Measurements from ENCODE around the gene FXYD5. TPM values are rescaled to one million over a fixed set of nuclear protein-coding genes. Genes with fewer than 3 reads are reported as not detected.

The FXYD5 gene
- total and polyA plus RNA-seq, 2 experiments from 2014 or later: 11.3 to 14.5 TPM

DNA sequence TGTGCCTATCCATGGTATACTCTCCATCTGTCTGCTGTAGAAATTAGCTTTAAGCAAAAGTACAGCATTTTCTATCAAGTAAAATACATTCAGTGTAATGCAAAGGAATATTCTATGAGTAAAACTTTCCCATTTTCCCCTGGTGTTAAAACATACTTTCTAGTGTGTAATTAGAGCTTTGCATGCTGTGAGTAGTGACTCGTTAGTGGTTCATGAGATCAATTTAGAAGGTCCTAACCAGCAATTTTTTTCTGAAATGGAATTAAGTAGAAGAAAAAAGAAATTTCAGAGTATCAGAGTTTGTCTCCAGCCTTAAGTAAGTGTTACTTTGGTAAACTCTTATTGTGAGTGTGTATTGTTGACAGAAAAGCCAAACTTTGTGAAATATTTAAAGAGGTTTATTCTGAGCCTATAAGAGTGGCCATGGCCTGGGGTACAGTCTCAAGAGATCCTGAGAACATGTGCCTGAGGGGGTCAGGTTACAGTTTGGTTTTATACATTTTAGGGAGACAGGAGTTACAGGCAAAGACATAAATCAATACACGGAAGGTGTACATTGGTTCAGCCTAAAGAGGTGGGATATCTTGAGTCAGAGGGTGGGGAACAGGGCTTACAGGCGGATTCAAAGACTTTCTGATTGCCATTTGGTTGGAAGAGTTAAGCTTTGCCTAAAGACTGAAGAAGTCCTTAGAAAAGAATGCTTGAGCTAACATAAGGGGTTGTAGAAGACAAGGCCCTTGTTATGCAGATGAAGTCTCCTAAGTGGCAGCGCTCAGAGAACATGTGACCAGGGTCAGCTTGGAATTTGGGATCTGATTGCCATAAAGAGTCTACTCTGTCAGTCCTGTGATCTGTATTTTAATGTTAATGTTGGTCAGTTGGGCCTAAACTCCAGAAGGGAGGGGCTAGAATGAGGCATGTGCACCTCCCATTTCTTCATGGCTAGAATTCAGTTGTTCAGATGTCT lies 48.5 kb downstream of the FXYD5 start:
- no peak overlapping the region for H3K4me3 ChIP-seq
- H3K27ac ChIP-seq: peak overlapping the region; percentile 52

DNA sequence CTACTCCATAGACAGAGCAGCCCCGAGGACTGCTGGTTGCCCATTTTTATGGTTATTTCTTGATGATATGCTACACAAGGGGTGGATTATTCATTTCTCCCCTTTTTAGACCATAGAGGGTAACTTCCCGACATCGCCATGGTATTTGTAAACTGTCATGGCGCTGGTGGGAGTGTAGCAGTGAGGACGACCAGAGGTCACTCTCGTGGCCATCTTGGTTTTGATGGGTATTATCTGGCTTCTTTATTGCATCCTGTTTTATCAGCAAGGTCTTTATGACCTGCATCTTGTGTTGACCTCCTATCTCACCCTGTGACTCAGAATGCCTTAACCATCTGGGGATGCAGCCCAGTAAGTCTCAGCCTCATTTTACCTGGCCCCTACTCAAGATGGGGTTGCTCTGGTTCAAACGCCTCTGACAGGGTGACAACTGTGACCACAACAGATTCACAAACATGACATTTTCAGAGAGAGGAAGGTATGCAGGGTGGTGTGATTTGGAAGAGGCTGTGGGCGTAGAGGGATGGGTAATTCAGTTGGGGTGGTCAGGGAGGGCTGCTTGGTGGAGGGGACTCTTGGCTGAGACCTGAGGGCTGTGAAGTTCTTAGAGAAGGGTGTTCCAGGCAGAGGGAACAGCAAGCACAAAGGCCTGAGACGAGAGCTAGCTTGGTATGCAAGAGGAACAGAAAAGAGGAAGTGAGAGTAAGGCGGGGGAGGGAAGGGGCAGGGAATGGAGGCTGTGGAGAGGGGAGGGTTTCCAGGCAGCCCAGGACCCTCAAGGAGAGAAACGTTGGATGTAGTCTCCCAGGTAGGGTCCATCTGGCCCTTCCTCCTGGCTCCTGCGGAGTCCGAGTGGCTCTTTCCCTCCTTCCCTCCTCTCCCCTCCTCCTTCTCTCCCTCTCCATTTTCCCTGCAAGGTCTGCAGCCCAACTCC lies 50.5 kb downstream of the FXYD5 start:
- DNase-seq (ENCODE audit: low read depth in 1 of 2, low spot score in 1 of 2): no peak
- Histone ChIP-seq H3K27ac (no peak overlapping the region), H3K27me3 (no peaks in the 10 kb centered on the region), H3K36me3 (no peaks in the 10 kb centered on the region), H3K9me3 (ENCODE audit: low read depth) (no peaks in the 10 kb centered on the region), H3K4me3 (no peak overlapping the region), H3K4me1 (ENCODE audit: low read depth) (peaks cover 15% of the 10 kb centered on the region)
- TF ChIP-seq, protein P1, sequence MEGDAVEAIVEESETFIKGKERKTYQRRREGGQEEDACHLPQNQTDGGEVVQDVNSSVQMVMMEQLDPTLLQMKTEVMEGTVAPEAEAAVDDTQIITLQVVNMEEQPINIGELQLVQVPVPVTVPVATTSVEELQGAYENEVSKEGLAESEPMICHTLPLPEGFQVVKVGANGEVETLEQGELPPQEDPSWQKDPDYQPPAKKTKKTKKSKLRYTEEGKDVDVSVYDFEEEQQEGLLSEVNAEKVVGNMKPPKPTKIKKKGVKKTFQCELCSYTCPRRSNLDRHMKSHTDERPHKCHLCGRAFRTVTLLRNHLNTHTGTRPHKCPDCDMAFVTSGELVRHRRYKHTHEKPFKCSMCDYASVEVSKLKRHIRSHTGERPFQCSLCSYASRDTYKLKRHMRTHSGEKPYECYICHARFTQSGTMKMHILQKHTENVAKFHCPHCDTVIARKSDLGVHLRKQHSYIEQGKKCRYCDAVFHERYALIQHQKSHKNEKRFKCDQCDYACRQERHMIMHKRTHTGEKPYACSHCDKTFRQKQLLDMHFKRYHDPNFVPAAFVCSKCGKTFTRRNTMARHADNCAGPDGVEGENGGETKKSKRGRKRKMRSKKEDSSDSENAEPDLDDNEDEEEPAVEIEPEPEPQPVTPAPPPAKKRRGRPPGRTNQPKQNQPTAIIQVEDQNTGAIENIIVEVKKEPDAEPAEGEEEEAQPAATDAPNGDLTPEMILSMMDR (IDR thresholded peaks at IDR 0.05; ENCODE audit: low read depth, low read length): no peak

More for the DNA sequence above, 48.5 kb downstream of the FXYD5 start:
- H3K9me3 ChIP-seq (ENCODE audit: low read depth): no peaks in the 10 kb centered on the region
- no peaks in the 10 kb centered on the region for H3K36me3 ChIP-seq
- no peaks in the 10 kb centered on the region for H3K27me3 ChIP-seq
- H3K4me1 ChIP-seq (ENCODE audit: low read depth): peaks cover 15% of the 10 kb centered on the region
- TF ChIP-seq, protein P1 (IDR thresholded peaks at IDR 0.05; ENCODE audit: low read depth, low read length): no peak
- DNase-seq (ENCODE audit: low read depth in 1 of 2, low spot score in 1 of 2): peak in 1 of 2 donors; percentile 35

DNA sequence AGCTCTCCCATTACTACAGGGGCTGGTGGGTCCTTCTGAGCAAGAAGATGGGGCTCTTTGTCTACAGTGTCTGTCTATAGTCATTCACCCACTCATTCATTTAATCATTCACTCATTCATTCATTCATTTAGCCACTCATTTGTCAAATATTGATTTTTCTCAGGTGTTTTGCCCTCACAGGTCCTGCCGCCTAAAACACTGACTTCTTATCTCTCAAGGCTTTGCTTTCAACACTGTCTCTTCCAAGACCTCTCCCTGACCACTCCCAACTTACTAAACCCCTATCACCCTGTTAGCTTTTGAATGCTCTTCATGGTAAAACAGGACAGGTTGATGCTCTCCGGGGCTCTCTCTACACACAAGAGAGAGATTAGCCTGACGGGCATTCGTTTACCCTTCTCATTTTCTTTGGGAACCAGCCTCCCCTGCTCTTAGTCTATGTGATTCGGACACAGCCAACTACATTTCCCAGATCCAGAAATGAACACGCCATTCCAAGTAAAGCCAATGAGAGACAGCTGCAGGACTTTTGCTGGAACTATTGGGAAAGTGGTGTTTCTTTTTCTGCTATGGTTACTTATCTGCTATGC lies 51.3 kb downstream of the FXYD5 start:
- Histone ChIP-seq H3K36me3 (no peaks in the 10 kb centered on the region), H3K9me3 (ENCODE audit: low read depth) (no peaks in the 10 kb centered on the region), H3K27me3 (no peaks in the 10 kb centered on the region), H3K4me3 (no peak overlapping the region), H3K27ac (no peak overlapping the region), H3K4me1 (ENCODE audit: low read depth) (peaks cover 15% of the 10 kb centered on the region)
- no peak for DNase-seq (ENCODE audit: low read depth in 1 of 2, low spot score in 1 of 2)
- TF ChIP-seq, protein P1 (IDR thresholded peaks at IDR 0.05; ENCODE audit: low read depth, low read length): no peak

DNA sequence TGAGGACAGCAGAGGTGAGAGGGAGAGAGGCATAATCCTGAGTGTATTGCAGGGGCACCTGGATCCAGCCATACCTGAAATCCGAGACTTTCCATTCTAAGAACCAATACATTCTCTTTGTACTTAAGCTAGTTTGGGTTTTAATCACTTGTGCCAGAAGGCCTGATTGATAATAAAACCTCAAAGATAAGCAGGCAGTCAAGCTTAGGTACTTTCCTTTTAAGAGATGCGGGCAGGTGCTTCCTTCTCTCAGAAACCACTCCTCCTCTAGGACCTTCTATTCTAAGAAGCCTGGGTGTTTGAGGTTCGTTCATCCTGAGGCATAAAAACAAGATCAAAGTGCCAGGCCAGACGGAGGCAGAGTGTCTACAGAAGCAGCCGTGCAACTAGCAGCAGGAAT lies 51.8 kb downstream of the FXYD5 start:
- peaks cover 15% of the 10 kb centered on the region for H3K4me1 ChIP-seq (ENCODE audit: low read depth)
- TF ChIP-seq, protein P1 (IDR thresholded peaks at IDR 0.05; ENCODE audit: low read depth, low read length): no peak
- no peak overlapping the region for H3K27ac ChIP-seq
- H3K4me3 ChIP-seq: no peak overlapping the region
- no peaks in the 10 kb centered on the region for H3K9me3 ChIP-seq (ENCODE audit: low read depth)
- H3K36me3 ChIP-seq: no peaks in the 10 kb centered on the region
- no peak for DNase-seq (ENCODE audit: low read depth in 1 of 2, low spot score in 1 of 2)
- no peaks in the 10 kb centered on the region for H3K27me3 ChIP-seq

DNA sequence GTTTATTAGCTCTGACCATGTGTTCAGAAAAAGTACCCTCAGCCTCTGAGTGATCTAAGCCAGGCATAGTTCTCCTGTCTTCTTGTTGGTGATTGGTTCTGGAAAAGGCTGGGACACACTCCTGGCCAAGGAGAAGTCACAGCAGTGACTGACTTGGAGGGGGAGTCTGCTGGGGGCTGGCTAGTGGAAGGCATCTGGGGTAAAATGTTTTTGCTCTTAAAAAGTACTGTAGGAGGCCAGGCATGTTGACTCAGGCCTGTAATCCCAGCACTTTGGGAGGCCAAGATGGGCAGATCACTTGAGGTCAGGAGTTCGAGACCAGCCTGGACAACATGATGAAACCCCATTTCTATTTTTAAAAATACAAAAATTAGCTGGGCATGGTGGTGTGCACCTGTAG lies 52.3 kb downstream of the FXYD5 start:
- Histone ChIP-seq H3K4me3 (no peak overlapping the region), H3K4me1 (ENCODE audit: low read depth) (peaks cover 15% of the 10 kb centered on the region), H3K27me3 (no peaks in the 10 kb centered on the region), H3K9me3 (ENCODE audit: low read depth) (no peaks in the 10 kb centered on the region), H3K36me3 (no peaks in the 10 kb centered on the region), H3K27ac (no peak overlapping the region)
- TF ChIP-seq, protein P1 (IDR thresholded peaks at IDR 0.05; ENCODE audit: low read depth, low read length): no peak
- no peak for DNase-seq (ENCODE audit: low read depth in 1 of 2, low spot score in 1 of 2)
